ENCODE results near the gene RGS10. TPM values are rescaled to one million over a fixed set of nuclear protein-coding genes. Genes with fewer than 3 reads are reported as not detected.

The RGS10 gene
- total RNA-seq, 1 experiment from 2014 or later: 10.6 TPM

GRCh38 chr10:119535837-119536507, 6.5 kb downstream of the RGS10 start:
- Histone ChIP-seq H2BK5ac (ENCODE audit: insufficient read length, low read length) (no peak overlapping the region), H3K27ac (ENCODE audit: insufficient read length, low read depth, low read length) (no peak overlapping the region), H3K14ac (ENCODE audit: insufficient read depth, low read length) (no peak overlapping the region; the same call in 1 of the 2 replicates), H3K4ac (ENCODE audit: low read depth, low read length) (no peak overlapping the region), H3K9ac (ENCODE audit: extremely low read depth, insufficient read length, low read length) (no peak overlapping the region), H2BK12ac (ENCODE audit: insufficient read length, low read depth, low read length) (no peak overlapping the region), H4K5ac (ENCODE audit: insufficient read length, low read depth, low read length) (no peak overlapping the region), H3K56ac (ENCODE audit: insufficient read length, low read depth, low read length) (no peak overlapping the region), H2AK5ac (ENCODE audit: insufficient read length, low read length) (no peak overlapping the region), H3K9me3 (ENCODE audit: control insufficient read depth, low read depth, low read length) (no peaks in the 10 kb centered on the region), H3K18ac (ENCODE audit: insufficient read length, low read depth, low read length) (no peak overlapping the region), H3K27me3 (ENCODE audit: insufficient read depth, low read length) (peaks cover 5% of the 10 kb centered on the region; the same call in 1 of the 2 replicates), H3K4me2 (ENCODE audit: insufficient read depth, insufficient read length, low read length) (no peak overlapping the region), H2BK20ac (ENCODE audit: low read depth, low read length, poor library complexity, severe bottlenecking) (no peak overlapping the region), H3K79me2 (ENCODE audit: insufficient read depth, low read length) (no peaks in the 10 kb centered on the region), H4K8ac (replicated peaks; ENCODE audit: insufficient read length, low read depth, low read length) (no peak overlapping the region), H3T11ph (ENCODE audit: low read length) (no peak overlapping the region), H4K20me1 (ENCODE audit: control insufficient read depth, insufficient read depth, insufficient read length) (no peaks in the 10 kb centered on the region), H3K4me1 (ENCODE audit: insufficient read depth, low read length) (no peaks in the 10 kb centered on the region), H2BK120ac (ENCODE audit: low read depth, low read length, poor library complexity, severe bottlenecking) (no peak overlapping the region), H2AFZ (ENCODE audit: low read length) (no peak overlapping the region), H3K79me1 (ENCODE audit: insufficient read depth, low read depth, low read length, poor library complexity, severe bottlenecking) (no peaks in the 10 kb centered on the region), H2BK15ac (ENCODE audit: low read depth, low read length) (no peak overlapping the region), H4K91ac (ENCODE audit: insufficient read length, low read depth, low read length) (no peak overlapping the region), H3K23ac (ENCODE audit: insufficient read length, low read depth, low read length) (no peak overlapping the region), H3K23me2 (ENCODE audit: insufficient read length, low read depth, low read length, poor library complexity, severe bottlenecking) (no peaks in the 10 kb centered on the region)
- Mint-ChIP-seq H3K4me3 (no peak overlapping the region), H3K27ac (no peak overlapping the region), H3K9me3 (no peaks in the 10 kb centered on the region), H3K4me1 (peaks cover 6 to 7% of the 10 kb centered on the region in 2 experiments; a peak in 3 of 4 replicates), H3K36me3 (ENCODE audit: insufficient read depth in 1 of 3, low read depth in 3 of 3) (no peaks in the 10 kb centered on the region), H3K27me3 (ENCODE audit: low read depth) (peaks cover 25% of the 10 kb centered on the region)
- no CpG with 5 or more reads among the region's 11 CpGs for WGBS (ENCODE audit: extremely low coverage, insufficient read length, low lambda C conversion rate)
- no peak for DNase-seq
- TF ChIP-seq CTCF (conservative IDR thresholded peaks at IDR 0.05): no peak
